H9 (cell line): ENCODE measurements around the gene DNAJB4. TPM values are rescaled to one million over a fixed set of nuclear protein-coding genes. Genes with fewer than 3 reads are reported as not detected.

Experiments used
- DNase-seq: peaks from one replicate; pipeline ENCODE4 v3.0.0-alpha.2; 2017
- H2AFZ ChIP-seq: one replicate; pipeline ENCODE4 v1.6.1; 2013; ENCODE audit warnings: mild to moderate bottlenecking, low read length, control low read depth, moderate library complexity
- H2AK5ac ChIP-seq: 2 replicates; pipeline ENCODE4 v1.6.1; 2013; ENCODE audit warnings: low read length, control low read depth, mixed read lengths; ENCODE audit not compliant: insufficient read length
- H2BK120ac ChIP-seq: one replicate; pipeline ENCODE4 v1.6.1; 2013; ENCODE audit warnings: low read depth, mild to moderate bottlenecking, low read length, control low read depth, inconsistent platforms; ENCODE audit not compliant: poor library complexity, severe bottlenecking
- H2BK12ac ChIP-seq: 2 replicates; pipeline ENCODE4 v1.6.1; 2013; ENCODE audit warnings: low read length, control low read depth, mixed read lengths, low read depth; ENCODE audit not compliant: insufficient read length
- H2BK15ac ChIP-seq: 2 replicates; pipeline ENCODE4 v1.6.1; 2013; ENCODE audit warnings: low read depth, low read length, control low read depth
- H2BK20ac ChIP-seq: one replicate; pipeline ENCODE4 v1.6.1; 2013; ENCODE audit warnings: low read depth, mild to moderate bottlenecking, low read length, control low read depth, inconsistent platforms; ENCODE audit not compliant: poor library complexity, severe bottlenecking
- H2BK5ac ChIP-seq: 2 replicates; pipeline ENCODE4 v1.6.1; 2013; ENCODE audit warnings: low read length, control low read depth, mixed read lengths; ENCODE audit not compliant: insufficient read length
- H3K14ac ChIP-seq: 2 replicates; pipeline ENCODE4 v1.6.1; 2013; ENCODE audit warnings: low read length, control low read depth; ENCODE audit not compliant: insufficient read depth
- H3K18ac ChIP-seq: 2 replicates; pipeline ENCODE4 v1.6.1; 2013; ENCODE audit warnings: low read depth, mild to moderate bottlenecking, mixed read lengths, low read length, control low read depth; ENCODE audit not compliant: insufficient read length
- H3K23ac ChIP-seq: 2 replicates; pipeline ENCODE4 v1.6.1; 2013; ENCODE audit warnings: low read length, control low read depth, mixed read lengths, low read depth; ENCODE audit not compliant: insufficient read length
- H3K23me2 ChIP-seq: 2 replicates; pipeline ENCODE4 v1.6.1; 2013; ENCODE audit warnings: low read depth, mild to moderate bottlenecking, mixed read lengths, low read length, control low read depth; ENCODE audit not compliant: insufficient read length, poor library complexity, severe bottlenecking
- H3K27ac ChIP-seq: 2 replicates; pipeline ENCODE4 v1.5.1; 2013; ENCODE audit warnings: low read length, control low read depth, mixed read lengths, low read depth; ENCODE audit not compliant: insufficient read length
- H3K27me3 ChIP-seq: 2 replicates; pipeline ENCODE4 v1.6.1; 2013; ENCODE audit warnings: low read length, control low read depth, inconsistent platforms; ENCODE audit not compliant: insufficient read depth
- H3K4ac ChIP-seq: 2 replicates; pipeline ENCODE4 v1.6.1; 2013; ENCODE audit warnings: low read depth, mild to moderate bottlenecking, control low read depth, inconsistent platforms, low read length, moderate library complexity
- H3K4me1 ChIP-seq: 2 replicates; pipeline ENCODE4 v1.6.1; 2013; ENCODE audit warnings: low read length, control low read depth, inconsistent platforms; ENCODE audit not compliant: insufficient read depth
- H3K4me2 ChIP-seq: 2 replicates; pipeline ENCODE4 v1.6.1; 2013; ENCODE audit warnings: low read length, control low read depth, mixed read lengths; ENCODE audit not compliant: insufficient read length, insufficient read depth
- H3K56ac ChIP-seq: 2 replicates; pipeline ENCODE4 v1.6.1; 2013; ENCODE audit warnings: low read depth, mild to moderate bottlenecking, mixed read lengths, low read length, control low read depth; ENCODE audit not compliant: insufficient read length
- H3K79me1 ChIP-seq: 2 replicates; pipeline ENCODE4 v1.6.1; 2013; ENCODE audit warnings: low read depth, mild to moderate bottlenecking, moderate library complexity, low read length, control low read depth, inconsistent platforms; ENCODE audit not compliant: insufficient read depth, poor library complexity, severe bottlenecking
- H3K79me2 ChIP-seq: 2 replicates; pipeline ENCODE4 v1.6.1; 2013; ENCODE audit warnings: low read length, control low read depth, inconsistent platforms; ENCODE audit not compliant: insufficient read depth
- H3K9ac ChIP-seq: 2 replicates; pipeline ENCODE4 v1.6.1; 2013; ENCODE audit warnings: low read length, control low read depth, mixed read lengths; ENCODE audit not compliant: insufficient read length; ENCODE audit errors: extremely low read depth
- H3K9me3 ChIP-seq: one replicate; pipeline ENCODE4 v1.6.1; 2013; ENCODE audit warnings: low read depth, low read length, inconsistent platforms; ENCODE audit not compliant: control insufficient read depth
- H3T11ph ChIP-seq: one replicate; pipeline ENCODE4 v1.6.1; 2013; ENCODE audit warnings: mild to moderate bottlenecking, low read length, control low read depth, inconsistent platforms
- H4K20me1 ChIP-seq: one replicate; pipeline ENCODE4 v1.6.1; 2013; ENCODE audit not compliant: control insufficient read depth, insufficient read length, insufficient read depth
- H4K5ac ChIP-seq: 2 replicates; pipeline ENCODE4 v1.6.1; 2013; ENCODE audit warnings: low read depth, mild to moderate bottlenecking, mixed read lengths, low read length, control low read depth; ENCODE audit not compliant: insufficient read length
- H4K8ac ChIP-seq: replicated peaks from 2 replicates; pipeline ENCODE4 v1.6.1; 2013; ENCODE audit warnings: low read length, control low read depth, mixed read lengths, low read depth; ENCODE audit not compliant: insufficient read length
- H4K91ac ChIP-seq: 2 replicates; pipeline ENCODE4 v1.6.1; 2013; ENCODE audit warnings: low read depth, mild to moderate bottlenecking, moderate library complexity, mixed read lengths, low read length, control low read depth; ENCODE audit not compliant: insufficient read length
- H3K27ac Mint-ChIP-seq, 3 experiments: 2 replicates in 2 of 3; 3 replicates in 1 of 3; pipeline ENCODE4 v1.8.0; 2020 to 2021; ENCODE audit warnings: mixed read lengths in 3 of 3, mild to moderate bottlenecking in 1 of 3, moderate library complexity in 1 of 3
- H3K27me3 Mint-ChIP-seq: 2 replicates; pipeline ENCODE4 v1.8.0; 2021; ENCODE audit warnings: low read depth, mild to moderate bottlenecking, moderate library complexity, mixed read lengths
- H3K36me3 Mint-ChIP-seq, 3 experiments: 2 replicates in 2 of 3; 3 replicates in 1 of 3; pipeline ENCODE4 v1.8.0; 2020 to 2021; ENCODE audit warnings: low read depth in 3 of 3, mixed read lengths in 3 of 3; ENCODE audit not compliant: insufficient read depth in 1 of 3
- H3K4me1 Mint-ChIP-seq, 2 experiments: 2 replicates each; pipeline ENCODE4 v1.8.0; 2020; ENCODE audit warnings: mixed read lengths in 2 of 2
- H3K4me3 Mint-ChIP-seq, 2 experiments: 2 replicates in 1 of 2; 3 replicates in 1 of 2; pipeline ENCODE4 v1.8.0; 2020 to 2021; ENCODE audit warnings: mild to moderate bottlenecking in 2 of 2, mixed read lengths in 2 of 2, moderate library complexity in 1 of 2
- H3K9me3 Mint-ChIP-seq, 2 experiments: 2 replicates in 1 of 2; 3 replicates in 1 of 2; pipeline ENCODE4 v1.8.0; 2020; ENCODE audit warnings: mild to moderate bottlenecking in 2 of 2, mixed read lengths in 2 of 2, moderate library complexity in 1 of 2
- WGBS: extraction: QIAGEN DNeasy Blood & Tissue Kit; methylation state at CpG from one replicate; pipeline ENCODE4 v1.1.7; 2013; ENCODE audit warnings: missing lambda C conversion rate, low lambda C conversion rate, mixed read lengths; ENCODE audit not compliant: insufficient read length; ENCODE audit errors: extremely low coverage; 5-methylcytosine and 5-hydroxymethylcytosine counted together
- total RNA-seq: library from RNA; stranded (reverse); gene quantifications from 2 replicates; pipeline ENCODE4 v1.2.1, GENCODE V29; 2021
- TF ChIP-seq, protein P1 (sequence below): fragments of 200-600 bp; sonication (generic); conservative IDR thresholded peaks from 3 replicates; pipeline ENCODE4 v1.8.0; 2021; ENCODE audit warnings: antibody characterized with exemption, mild to moderate bottlenecking

The DNAJB4 gene
- total RNA-seq, 1 experiment from 2014 or later: 8.1 TPM

DNA sequence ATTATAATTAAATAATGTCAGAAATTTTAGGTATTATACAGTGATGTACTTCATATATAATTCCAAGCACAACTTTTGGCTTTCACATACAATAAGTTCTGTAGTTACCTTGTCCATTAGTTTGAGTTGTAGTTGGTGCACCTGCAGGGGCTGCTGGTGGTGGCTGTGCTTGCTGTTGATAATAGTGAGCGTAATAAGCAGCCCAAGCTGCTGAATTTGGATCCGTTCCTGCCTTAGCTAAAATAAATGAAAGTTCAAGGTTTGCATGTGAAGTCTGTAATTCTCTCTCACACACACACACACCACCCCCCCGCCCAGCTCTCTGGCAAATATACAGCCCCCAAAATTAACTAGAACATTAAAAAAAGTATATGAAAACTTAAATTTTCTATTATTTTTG is 48.3 kb upstream of the DNAJB4 start:
- no peaks in the 10 kb centered on the region for H3K9me3 ChIP-seq
- no peaks in the 10 kb centered on the region for H3K27me3 ChIP-seq
- H3K79me1 ChIP-seq: peaks cover 7% of the 10 kb centered on the region
- H2BK120ac ChIP-seq: no peak overlapping the region
- H3K9ac ChIP-seq: no peak overlapping the region
- no peak overlapping the region for H4K8ac ChIP-seq
- no peak overlapping the region for H3K56ac ChIP-seq
- H3K23ac ChIP-seq: no peak overlapping the region
- no peak overlapping the region for H3K14ac ChIP-seq
- DNase-seq: no peak
- no peaks in the 10 kb centered on the region for H3K9me3 Mint-ChIP-seq
- no peak overlapping the region for H2AFZ ChIP-seq
- no peak overlapping the region for H4K91ac ChIP-seq
- H3K36me3 Mint-ChIP-seq: peaks cover 52 to 89% (median 89%) of the 10 kb centered on the region in 3 experiments
- H3K18ac ChIP-seq: no peak overlapping the region
- no peak overlapping the region for H2BK20ac ChIP-seq
- no peaks in the 10 kb centered on the region for H3K79me2 ChIP-seq
- H3K23me2 ChIP-seq: no peaks in the 10 kb centered on the region
- no peak overlapping the region for H3K4ac ChIP-seq
- no peak overlapping the region for H2BK12ac ChIP-seq
- no peaks in the 10 kb centered on the region for H3K27me3 Mint-ChIP-seq
- H4K20me1 ChIP-seq: no peaks in the 10 kb centered on the region
- TF ChIP-seq, protein P1, sequence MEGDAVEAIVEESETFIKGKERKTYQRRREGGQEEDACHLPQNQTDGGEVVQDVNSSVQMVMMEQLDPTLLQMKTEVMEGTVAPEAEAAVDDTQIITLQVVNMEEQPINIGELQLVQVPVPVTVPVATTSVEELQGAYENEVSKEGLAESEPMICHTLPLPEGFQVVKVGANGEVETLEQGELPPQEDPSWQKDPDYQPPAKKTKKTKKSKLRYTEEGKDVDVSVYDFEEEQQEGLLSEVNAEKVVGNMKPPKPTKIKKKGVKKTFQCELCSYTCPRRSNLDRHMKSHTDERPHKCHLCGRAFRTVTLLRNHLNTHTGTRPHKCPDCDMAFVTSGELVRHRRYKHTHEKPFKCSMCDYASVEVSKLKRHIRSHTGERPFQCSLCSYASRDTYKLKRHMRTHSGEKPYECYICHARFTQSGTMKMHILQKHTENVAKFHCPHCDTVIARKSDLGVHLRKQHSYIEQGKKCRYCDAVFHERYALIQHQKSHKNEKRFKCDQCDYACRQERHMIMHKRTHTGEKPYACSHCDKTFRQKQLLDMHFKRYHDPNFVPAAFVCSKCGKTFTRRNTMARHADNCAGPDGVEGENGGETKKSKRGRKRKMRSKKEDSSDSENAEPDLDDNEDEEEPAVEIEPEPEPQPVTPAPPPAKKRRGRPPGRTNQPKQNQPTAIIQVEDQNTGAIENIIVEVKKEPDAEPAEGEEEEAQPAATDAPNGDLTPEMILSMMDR: no peak
- H3K27ac ChIP-seq: no peak overlapping the region
- H3K4me1 ChIP-seq: no peaks in the 10 kb centered on the region
- H3K4me2 ChIP-seq: no peak overlapping the region
- no peak overlapping the region for H3K27ac Mint-ChIP-seq
- no peak overlapping the region for H2BK5ac ChIP-seq
- no peak overlapping the region for H4K5ac ChIP-seq
- no peak overlapping the region for H2BK15ac ChIP-seq
- no peak overlapping the region for H2AK5ac ChIP-seq
- H3K4me1 Mint-ChIP-seq: no peaks in the 10 kb centered on the region
- no peak overlapping the region for H3K4me3 Mint-ChIP-seq
- no CpG with 5 or more reads among the region's 3 CpGs for WGBS
- no peak overlapping the region for H3T11ph ChIP-seq
